Activated T-cell treated with anti-CD3 and anti-CD28 coated beads for 48 hours (primary cell): ENCODE data around the gene PXK.

Experiments
- DNase-seq: peaks from one replicate; pipeline ENCODE4 v3.0.0-alpha.2; 2020; ENCODE audit warnings: low read depth

The PXK gene

DNA sequence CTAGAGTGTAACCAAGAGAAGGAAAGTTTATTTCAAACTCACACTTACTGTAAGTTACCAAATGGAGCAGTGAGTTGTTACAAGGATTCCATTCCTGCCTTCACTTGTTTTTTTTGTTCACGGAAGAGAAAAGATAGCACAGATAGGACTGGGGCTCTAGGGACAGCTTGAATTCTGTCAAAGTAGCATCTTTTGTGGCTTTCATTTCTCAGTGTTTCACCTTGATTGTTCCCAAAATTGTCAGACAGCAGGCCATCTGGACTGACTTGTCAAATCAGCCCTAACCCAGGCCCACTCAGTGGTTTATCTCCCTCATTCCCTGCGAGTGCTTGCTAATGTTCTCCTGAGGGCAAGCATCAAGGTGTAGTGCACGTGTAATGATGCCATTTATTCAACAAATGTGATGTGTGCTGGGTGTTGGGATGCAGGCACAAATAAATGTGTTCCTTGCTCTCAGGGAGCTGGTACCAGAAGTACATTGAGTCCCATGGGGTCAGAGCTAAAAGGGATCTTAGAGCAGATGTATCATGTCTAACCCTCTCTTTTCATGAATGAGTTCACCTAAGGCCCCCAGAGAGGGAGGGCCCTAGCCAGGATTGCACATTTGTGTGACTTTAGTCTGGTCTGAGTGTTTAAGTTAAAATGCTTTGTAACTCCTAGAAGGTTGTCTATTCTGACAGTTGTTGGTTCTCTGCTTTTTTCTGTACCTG lies 51.8 kb downstream of the PXK start:
- DNase-seq = no peak

DNA sequence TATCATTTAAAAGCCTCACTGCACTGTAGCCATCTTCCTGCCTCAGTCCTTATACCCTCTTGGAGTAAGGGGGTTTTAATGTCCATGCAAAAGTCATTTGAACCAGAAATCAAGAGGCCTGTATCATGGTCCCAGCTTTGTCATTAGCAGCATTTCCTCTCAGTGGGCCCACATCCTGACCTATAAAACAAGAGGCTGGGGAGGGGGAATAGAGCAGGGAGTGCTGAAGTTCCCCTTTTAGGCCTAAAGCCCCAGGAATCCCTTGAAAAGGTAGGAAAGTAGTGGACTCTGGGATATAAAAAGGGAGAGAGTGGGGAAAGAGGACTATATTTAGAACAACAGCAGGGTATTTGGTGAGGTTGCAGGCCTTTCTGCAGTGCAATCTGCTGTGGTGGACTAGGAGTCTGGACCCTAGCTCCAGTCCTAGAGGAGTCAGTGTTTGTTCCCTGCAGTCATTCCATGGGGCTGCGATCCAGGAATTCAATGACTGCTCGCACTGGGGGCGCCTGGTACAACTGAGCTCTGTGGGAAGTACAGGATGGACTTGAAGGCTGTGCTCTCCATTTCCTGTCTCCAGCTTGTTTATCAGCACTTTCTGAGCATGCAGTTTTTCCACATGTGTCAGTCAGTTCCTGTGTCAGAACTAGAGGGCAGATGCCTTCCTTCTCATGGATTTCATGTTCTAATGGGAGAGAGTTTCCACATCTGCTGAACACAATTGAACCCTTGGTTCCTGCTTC lies 54.1 kb downstream of the PXK start:
- no peak for DNase-seq

DNA sequence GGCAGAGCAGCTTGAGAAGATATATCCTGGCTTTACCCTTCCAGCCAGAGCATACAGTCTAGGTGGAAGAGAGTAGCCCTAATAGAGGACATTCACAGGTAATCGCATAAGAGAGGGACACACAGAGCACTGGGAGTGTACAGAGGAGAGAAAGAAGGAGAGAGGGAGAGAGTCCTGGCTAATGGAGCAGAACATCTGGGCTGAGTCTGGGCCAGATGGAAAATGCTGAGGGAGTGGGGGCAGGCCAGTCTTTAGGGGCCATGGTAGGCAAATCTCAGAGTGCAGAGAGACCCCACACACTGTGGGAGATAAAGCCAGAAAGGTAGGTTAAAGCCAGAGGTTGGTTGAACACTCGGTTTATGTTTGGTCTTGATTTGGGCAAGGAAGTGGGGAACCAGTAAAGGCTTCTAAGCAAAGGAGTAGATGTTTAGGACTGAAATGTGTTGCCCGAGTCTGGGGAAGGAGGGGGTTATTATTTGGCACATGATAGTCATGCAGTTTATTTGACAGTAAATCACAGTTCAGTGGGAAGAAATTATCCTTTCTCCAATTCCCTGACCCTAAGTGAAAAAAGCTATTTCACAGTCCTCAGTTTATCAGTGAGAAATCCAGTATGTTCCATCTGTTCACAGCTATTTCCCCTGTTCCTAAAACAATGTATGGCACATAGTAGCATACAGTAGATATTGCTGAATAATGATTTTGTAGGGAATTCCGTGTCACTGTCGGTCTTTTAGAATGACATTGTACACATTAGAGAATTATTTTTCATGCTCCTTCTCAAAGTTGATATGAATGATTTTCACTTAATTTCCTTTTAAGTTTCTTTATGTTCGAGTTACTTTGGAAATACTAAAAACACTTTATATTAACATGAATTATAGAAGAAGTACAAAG lies 55.2 kb downstream of the PXK start:
- no peak for DNase-seq

DNA sequence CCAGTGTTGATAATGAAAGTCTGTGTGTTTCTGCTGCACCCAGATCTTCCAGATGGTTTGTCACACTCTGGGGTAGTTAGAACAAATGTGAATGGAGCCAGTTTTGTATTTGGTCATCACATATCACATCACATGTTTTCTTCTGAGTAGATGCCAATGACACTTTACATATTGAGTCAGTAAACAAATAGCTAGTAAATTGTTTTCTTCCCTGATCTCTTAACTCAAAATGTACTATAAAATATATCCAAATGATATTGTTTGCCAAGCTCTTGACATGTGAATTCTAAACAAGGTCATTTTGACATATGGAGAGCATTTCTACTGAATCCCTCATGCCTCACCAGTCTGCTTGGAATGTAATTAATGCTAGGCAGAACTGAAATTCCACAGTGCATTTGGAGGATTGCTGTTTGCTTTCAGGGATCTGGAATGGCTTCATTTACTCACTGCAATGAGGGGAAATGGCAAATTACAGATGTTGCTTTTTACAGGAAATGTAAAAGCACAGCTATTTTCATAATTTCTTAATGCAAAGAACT lies 55.9 kb downstream of the PXK start:
- no peak for DNase-seq

DNA sequence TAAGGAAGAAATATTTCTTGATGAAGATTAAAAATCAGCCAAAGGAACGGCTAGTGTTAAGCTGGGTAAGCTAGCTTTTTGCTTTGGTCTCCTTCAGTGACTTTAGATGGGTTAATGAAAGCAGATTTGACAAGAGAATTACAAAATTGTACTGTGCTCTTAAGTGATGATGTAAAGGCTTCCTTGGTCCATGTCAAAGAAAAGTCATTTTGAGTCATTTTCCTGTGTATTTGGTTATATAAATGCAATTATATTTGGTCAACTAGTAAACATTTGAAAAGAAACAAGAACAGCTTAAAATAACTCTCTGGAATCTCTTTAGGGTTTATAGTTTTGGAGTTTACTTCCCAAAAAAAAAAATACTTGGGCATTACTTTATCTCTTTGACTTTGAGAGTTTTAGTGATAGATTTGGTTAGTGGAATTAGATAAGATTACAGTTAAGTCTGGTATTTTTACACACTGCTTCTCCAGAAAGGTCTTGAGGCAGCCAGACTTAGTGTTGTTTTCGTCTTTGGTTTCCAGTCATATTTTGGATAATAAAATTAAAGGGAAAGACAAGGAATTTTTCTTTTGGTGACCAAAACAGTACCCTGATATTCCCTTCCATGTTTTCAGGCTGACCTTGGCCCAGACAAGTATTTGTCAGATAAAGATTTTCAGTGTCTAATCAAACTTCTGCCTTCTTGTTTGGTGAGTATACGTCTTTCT lies 58.6 kb downstream of the PXK start:
- no peak for DNase-seq

DNA sequence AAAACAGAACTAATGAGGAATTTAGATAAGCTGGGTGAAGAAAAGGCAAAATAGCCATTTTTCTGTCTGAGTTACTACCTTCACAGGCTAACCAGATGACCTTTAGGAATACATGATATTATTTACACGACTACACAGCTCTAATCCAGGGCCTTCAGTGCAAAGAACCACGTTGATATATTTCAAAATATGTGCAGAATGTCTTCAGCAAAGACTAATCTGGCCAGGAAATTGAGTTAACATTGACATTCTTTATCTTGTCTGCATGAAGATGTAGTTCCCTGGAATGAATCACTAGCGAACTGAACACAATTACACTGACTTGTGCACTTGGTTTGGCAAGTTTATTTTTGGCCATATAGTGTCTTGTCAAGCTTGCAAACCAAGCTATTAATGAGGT lies 59.5 kb downstream of the PXK start:
- DNase-seq = no peak

DNA sequence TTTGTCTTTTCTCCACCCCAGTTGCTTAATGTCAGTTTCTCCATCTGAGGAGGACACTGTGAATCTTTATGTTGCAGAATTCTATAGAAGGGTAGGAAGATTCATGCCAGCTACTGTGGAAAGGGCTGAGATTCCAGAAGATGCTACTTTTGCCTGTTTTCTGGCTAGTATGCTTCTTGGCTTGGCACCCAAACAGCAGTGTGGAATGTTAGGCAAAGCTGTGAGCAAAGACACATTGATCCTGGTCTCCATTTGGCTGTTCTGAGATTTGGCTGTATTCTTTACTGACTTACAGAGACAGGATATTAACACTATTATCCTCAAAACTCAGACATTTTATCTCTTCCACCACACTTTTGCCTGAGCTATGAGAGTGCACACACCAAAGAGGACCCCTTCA lies 61.6 kb downstream of the PXK start:
- no peak for DNase-seq

DNA sequence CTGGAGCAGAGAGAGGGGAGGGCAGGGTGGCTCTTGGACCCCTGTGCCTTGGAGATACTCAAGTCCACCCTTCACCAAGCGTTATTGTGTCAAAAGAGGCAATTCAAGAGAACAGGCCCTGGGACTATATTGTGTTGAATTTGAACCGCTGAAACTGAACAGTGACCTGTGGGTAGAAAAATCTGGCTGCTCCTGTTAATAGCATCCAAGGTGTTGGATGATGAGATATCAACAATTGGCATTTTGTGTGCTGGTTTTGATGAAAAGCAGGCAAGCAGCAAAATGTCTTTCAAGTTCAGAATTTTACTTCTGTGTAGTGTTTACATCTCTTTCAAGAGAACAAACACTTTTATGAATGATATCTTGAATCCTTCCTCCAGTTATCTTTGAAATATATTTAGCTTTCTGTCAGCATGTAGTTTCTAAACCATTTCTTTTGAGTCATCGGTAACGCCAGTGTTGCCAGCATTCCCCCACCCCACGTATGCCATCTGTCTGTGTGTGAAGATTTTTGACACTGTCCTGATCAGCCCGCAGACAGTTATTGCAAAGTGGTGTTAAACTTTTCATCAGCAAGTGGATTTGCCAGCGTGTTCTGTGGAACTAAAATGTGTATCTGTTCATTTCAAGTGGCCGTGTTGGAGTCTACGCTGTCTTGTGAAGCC lies 66.1 kb downstream of the PXK start:
- no peak for DNase-seq

DNA sequence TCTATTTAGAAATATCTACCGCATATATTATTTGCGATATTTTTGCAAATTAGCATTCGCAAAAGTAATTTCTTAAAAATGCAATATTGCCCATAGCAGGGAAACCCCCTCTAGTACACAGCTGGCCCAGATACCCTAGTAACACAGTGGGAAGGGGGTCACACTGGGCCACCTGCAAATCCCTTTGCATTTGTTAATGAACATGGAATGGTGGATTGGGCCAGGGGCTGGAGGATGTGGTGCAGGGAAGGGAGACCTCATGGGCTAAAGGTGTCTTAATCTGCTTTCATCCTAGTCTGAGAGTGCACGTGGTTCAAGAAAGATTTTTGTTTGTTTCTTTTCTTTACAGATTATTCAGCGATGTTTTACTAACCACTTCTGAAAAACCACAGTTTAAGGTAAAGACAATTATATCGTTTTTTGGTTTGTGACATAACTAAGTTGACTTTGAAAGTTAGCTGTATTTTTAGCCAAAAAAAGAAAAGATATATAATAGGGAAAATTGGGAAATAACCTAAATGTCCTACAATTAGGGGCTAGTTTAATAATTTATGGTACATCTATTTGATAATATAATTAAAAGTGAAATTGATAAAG lies 70.9 kb downstream of the PXK start:
- DNase-seq = no peak

DNA sequence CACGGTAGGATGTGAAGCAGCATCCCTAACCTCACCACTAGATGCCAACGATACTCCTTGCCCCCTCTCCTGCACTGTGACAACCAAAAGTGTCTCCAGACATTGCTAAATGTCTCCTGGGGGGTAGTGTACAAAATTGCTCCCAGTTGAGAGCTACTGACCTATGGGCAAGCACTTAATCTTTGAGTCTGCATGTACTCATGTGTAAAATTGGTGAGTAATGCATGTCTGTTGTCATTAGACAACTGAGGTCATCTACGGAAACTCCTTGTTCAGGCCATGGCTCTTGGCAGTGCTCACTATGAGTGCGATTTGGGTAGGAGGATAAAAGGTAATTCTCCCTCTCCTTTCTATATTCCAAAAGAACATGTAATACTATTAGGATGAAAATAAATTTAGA lies 71.7 kb downstream of the PXK start:
- DNase-seq = no peak

DNA sequence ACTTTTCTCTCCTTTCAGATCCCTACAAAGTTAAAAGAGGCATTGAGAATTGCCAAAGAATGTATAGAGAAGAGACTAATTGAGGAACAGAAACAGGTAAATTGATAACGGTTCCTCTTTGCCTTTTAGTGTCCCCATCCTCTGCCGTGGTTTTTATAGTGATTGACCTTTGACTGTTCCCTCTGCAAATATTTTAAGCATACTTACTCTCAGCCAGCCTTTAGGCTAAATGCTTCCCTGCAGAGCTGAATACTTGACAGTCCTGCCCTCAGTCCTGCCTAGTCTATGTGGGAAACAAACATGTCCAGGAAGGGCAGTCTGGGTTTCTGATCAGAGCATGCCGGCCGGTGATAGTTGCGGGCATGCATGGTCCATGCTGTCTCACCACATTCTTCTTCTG lies 76.2 kb downstream of the PXK start:
- DNase-seq = no peak

DNA sequence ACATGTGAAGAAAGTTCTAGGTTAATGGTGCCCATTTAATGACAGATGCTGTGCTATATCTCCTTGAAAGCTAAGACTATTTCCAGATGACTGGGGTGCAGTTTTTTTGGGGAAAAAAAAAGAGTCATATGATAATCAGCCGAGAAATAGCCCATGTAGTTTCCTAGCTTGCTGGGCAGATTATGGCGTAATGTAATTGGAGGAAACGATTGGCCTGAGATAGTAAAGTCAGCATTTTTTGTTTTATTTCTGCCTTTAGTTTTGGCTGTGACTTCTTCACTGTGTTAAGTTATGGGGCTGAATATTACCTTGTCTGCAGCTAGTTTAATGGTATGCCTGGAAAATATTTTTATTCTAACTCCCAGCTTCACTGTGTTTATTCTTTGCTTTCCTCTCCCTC lies 77.0 kb downstream of the PXK start:
- no peak for DNase-seq

DNA sequence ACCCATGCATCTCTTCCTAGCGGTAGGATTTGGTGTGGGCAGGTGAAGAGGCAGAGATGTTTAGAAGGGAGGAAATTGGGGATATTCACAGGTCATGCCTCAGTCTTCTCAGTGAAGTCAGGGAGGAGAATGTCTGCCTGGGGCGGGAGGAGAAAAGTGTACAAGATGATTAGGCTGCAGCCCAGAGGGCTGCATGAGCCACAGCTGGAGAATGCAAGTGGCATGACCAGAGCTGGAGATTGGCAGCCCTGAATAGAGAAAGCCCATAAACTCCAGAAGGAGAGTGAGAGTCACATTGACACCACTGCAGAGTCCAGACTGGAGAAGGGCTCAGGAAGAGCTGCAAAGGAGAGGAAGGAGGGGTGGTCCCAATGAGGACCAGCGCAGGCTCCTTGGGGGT lies 78.3 kb downstream of the PXK start:
- no peak for DNase-seq

DNA sequence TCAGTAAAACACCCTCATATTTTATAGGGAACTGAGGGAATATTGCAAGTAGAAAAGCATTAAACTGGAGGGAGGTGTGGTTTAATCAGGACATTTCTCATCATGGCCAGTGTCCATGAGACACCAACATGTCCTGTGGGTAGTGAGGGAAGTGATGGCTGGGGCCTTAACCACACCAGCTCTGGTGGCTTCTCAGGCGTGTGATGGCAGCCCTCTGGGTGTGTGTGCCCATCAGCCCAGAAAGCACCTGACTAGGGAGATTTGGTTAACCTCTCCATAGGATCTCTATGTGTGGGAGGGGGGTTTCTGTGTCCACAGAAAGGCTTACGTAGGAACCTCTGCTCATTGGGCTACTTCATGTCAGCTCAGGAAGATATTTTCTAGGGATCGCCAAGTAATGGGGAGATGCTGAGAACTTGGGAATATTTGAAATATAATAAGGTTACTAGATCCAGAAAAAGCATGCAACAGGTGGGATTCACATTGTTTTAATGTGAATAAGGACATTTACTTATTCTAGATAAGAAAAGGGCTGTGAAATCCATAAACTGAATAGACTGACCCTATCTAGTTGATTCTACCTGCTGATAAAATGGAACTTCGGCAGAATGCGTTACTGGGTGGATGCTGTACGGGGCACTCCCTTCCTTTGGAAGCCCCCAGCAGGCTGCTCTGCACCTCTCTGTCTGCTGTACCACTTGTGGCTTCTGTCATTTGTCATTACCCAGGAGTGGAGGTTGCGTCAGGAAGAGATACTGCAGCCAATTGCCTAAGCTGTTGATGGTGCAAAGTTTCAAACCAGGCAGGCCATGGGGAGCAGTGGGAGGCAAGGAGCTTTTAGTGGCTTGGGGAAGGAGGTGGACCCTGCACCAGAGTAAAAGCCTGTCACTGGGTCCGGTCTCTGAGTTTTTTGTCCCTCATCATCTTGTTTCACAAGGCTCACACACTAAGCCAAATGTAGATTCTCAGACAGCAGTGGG lies 79.4 kb downstream of the PXK start:
- DNase-seq = no peak

DNA sequence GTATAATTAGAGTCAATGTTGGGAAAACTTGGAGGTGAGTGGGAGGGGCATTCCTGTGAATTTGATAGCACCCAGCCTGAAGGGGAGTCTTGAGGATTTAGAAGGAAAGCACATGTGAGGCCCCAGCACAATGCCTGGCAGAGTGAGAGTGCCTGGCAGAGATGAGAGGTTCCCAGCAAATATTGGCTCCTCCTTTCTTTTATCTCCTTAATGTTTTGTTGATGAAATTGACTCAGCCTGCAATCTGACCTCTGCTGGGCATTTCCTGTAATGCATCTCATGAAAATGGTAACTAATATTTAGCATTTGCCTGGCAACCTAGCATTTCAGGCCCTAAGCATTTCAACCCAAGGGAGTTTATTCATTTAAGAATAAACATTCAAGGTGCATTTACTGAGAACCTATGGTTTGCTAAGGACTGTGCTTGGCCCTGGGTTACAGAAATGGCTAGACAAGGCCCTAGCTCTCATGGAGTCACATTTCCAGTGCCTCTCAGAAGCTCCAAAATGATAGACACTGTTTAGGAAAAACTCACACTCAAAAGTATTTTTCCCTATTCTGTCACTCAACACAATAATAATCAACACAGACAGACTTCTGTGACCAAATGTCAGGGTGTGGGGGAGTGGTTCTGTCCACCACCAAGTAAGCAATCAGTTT lies 82.0 kb downstream of the PXK start:
- DNase-seq = peak; percentile 7

DNA sequence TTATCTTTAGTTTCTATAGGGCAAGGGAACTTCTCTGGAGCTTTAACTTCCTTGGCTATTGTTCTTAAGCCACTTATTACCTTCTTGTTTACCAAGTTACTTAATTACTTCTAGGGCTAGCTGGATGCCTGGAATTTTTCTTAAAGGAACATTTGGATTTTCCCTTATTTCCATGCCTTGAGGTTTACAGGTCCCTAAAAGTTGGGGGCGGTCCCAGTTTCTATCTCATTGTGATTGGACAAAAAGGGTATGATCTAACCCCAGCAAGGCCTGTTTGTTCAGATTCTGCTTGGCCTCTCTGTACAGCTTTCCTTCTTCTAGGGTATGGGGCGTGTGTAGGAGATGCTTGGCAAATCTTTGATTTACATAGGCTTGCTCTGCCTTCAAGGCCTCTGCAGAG lies 83.5 kb downstream of the PXK start:
- DNase-seq = no peak

DNA sequence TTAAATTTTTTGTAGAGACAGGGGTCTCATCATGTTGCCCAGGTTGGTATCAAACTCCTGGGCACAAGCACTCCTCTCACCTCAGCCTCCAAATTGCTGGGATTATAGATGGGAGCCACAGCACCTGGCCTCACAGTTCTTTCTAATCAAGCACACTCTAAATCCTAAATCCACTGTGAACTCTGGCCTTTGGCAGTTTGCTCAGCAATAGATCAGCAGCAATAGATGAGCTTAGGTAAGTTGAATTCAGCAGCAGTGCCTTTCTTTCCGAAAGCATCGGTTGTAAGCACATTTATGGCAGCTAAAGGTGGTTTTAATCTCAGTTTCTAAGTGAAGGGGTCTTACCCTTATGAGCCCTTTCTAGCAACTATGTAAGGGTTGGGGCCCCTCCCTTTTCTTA lies 84.4 kb downstream of the PXK start:
- no peak for DNase-seq

DNA sequence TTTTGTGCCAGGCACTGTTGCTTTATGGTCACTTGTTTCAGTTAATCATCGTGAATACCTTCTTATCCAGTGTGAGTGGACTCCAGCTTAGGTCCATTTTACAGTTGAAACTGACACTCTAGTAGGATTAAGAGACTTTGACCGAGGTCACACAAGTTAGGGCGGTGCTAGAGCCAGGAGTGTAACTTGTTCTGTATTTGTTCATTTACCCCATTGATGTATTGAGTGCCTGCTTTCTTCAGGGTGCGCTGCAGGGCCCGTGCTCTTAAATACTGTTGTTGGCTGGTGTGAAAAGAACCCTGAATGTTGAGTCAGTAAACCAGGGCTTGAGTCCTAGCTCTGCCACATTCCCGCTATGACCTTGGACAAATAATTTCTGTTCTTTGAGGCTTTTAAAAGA lies 85.5 kb downstream of the PXK start:
- DNase-seq = no peak

DNA sequence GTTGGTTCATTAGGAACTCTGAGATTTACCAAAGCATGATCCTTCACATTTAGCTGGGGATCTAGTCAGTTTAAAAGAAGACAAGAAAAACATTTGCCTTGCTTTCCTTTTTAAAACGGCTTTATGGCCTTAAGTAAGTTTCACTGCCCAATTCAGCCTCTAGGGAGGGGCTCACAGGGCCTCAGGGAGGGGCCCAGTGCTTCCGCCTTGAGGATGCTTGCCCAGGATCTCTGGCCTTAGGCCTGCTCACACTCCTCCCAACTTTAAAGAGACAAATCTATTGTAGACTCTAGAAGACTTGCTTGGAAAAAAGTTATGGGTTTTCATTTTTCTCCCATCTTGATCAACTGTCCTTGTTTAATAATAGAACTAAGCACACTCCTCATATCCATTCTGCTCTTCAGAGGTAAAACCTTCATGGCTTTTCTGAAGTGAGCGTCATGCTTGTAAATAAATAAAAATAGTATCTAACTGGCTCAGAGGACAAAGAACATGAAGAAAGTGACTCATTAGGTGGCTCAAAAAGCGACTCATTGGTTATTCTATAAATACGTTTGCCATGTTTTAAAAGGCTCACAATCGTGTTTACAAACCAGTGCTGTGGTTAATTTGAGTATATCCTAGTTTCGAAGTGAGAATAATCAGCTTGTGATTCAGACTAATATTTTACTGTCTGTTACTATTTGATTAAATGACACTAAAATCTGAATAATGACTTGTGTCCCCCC lies 87.3 kb downstream of the PXK start:
- no peak for DNase-seq
